KBM-7 (cell line): ENCODE results near the gene TOMM6.

Experiments used
- DNase-seq: peaks from one replicate; pipeline ENCODE4 v3.0.0-alpha.2; 2015
- in situ Hi-C: fragments of 300-500 bp; cut with MboI; formaldehyde crosslinking; loops from 2 replicates; pipeline ENCODE4 v1.14.3; 2020; ENCODE audit warnings: low sequenced_read_pairs, low pct_unique_long_range_greater_than_20kb, mixed read lengths

TOMM6 gene

DNA sequence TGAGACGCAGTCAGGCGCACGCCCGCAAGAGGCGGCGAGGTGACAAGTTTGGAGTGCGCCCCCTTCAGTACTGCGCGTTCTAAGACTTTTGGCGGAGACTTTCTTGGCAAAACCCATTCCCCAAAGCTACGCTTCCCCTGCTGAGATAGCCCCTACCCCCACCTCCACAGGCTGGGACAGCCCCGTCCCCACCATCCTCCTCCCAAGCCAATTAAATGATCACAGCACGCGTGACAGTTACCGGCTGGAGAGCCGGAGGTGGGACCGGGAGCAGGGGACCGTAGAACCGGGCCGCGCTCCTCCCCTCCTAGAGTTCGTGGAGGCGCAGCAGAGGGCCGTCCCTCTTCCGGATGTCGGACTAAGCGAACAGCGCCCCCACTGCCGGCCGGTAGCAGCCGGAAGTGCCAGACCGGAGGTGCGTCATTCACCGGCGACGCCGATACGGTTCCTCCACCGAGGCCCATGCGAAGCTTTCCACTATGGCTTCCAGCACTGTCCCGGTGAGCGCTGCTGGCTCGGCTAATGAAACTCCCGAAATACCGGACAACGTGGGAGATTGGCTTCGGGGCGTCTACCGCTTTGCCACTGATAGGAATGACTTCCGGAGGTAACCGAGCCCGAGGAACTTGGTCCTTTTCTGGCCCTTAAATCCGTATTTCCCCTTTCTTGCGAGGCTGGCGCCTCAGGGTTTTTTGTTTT is at the start of gene TOMM6:
TOMM6 (plus strand) TSS at position 476 of the 699 bp plus-strand sequence; CDS start at position 480, 4 bp downstream.
- in situ Hi-C loops, result loop anchor here (10.0 kb wide), 1 partner anchor 257 kb away; no protein-coding TSS in a partner anchor
- peak; percentile 97 for DNase-seq

GRCh38 chr6:41739041-41739440 is 48.5 kb upstream of the TOMM6 start:
- in situ Hi-C loops, result no loop called here
- DNase-seq, result no peak

DNA sequence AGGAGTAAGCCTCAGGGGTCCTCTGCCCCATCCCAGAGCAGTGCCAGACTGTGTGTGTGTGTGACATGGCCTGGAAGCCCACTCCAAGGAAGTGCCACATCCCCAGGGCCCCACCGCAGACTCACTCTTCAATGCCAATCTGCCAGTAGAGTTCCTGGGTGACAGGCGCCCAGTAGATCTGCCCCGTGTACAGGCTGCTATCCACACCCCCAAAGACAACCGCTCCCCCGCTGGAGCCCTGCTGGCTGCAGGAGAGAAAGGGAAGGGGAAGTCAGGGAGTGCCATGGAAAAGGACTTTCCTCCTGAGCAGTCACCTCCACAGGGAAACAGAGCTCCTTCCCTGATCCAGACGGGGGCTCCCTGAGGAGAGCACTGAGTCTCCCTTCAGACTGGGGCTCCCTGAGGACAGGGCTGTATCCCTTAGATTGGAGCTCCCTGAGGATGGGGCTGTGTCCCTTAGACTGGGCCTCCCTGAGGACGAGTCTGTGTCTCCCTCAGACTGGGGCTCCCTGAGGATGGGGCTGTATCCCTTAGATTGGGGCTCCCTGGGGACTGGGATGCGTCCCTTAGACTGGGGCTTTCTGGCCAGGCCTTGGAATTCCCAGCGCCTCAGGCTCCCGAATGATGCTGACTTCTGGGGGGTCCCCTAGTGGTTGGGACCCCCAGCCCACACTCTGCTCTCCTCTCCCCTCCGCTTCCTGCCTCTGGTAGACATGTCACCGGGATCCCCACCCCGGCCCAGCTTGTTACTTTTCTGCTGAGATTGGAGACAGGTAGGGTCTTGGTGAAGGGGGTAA is 46.9 kb upstream of the TOMM6 start:
- no peak for DNase-seq
- in situ Hi-C loops, result no loop called here

DNA sequence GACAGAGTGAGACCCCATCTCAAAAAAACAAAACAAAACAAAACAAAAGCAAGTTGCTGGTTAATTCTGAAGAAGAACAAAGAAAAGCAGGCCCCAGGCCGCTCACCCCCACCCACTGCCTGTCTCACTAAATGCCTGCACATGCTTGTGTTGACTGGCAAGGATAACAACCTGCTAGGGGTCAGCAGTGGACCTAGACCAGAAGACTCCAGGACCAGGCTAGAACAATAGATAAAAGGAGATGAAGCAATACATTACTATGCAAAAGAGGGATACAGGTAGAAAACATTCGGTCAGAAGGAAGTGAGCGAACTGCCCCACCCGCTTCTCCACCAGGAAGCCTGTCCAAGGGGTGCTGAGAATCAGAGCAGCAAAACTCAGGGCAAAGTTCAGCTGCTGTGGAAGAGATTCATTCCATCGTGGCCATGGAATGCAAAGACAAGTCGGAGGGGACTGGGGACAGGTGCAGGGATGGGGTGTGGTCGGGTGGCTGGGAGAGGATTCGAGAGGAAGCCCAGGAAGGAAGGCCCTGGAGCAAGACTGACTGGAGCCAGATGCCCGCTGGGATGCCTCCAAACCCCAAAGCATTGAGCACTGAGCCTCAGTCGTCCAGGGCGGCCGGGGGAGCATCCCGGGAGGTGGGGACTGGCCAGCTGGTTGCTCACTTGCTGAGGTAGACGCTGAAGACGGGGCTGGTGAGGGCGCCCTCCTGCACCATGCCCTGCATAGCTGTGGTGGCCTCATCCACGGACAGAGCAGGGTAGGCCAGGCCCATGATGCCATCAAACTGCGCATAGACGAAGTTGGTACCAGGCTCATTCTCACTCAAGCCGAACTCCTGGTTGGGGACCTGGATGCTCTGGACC is 45.6 kb upstream of the TOMM6 start:
- DNase-seq, result no peak
- in situ Hi-C loops, result no loop called here

GRCh38 chr6:41743406-41744235 is 43.9 kb upstream of the TOMM6 start:
- in situ Hi-C loops, result no loop called here
- no peak for DNase-seq

GRCh38 chr6:41744236-41744787 is 43.2 kb upstream of the TOMM6 start:
- in situ Hi-C loops, result no loop called here
- no peak for DNase-seq

- in situ Hi-C loops, result no loop called here
- DNase-seq, result no peak
Measured at GRCh38 chr6:41746107-41746506, 41.4 kb upstream of the TOMM6 start.

DNA sequence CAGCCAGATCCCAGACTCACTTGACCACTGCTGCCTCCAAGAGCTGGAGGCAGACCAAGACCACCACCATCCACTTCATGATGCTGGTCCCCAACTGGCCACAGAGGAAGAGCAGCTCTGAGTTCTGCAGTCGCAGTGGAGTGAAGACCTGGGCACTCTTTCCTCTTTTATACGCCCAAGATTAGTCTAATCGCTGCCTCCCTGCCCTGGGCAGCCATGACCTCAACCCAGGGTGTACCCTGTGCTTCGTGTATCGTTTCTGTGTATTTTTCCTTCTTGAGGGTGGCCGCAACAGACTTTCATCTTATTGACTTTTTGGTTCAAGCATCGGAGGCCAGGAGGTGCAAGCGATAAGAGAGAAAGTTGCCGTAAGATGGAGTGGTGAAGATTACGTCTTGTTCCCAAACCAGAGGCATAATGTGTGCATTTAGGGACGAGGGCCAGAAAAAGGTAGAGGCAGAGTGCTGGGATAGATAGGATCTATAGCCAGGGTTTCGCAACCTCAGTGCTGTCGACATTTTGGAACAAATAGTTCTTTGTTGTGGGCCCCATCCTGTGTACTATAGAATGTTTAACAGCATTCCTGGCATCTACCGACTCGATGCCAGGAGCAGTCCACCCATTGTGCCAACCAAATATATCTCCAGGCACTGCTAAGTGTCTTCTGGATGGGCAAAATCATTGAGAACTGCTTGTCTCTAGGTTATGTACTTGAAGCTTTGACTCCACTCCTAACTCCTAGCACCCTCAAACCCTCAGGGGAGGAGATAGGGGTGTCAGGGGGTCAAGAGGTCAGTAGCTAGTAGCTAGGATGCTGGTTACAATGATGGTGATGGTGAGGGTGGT is 40.0 kb upstream of the TOMM6 start, which contains the start of gene PGC:
PGC (minus strand) TSS at position 142 of the 846 bp plus-strand sequence; CDS start at position 79, 63 bp downstream.
- in situ Hi-C loops, result no loop called here
- DNase-seq, result no peak

- in situ Hi-C loops, result no loop called here
- no peak for DNase-seq
Measured at GRCh38 chr6:41748102-41748477, 39.4 kb upstream of the TOMM6 start.

GRCh38 chr6:41748542-41748941 is 39.0 kb upstream of the TOMM6 start:
- DNase-seq, result no peak
- in situ Hi-C loops, result no loop called here

DNA sequence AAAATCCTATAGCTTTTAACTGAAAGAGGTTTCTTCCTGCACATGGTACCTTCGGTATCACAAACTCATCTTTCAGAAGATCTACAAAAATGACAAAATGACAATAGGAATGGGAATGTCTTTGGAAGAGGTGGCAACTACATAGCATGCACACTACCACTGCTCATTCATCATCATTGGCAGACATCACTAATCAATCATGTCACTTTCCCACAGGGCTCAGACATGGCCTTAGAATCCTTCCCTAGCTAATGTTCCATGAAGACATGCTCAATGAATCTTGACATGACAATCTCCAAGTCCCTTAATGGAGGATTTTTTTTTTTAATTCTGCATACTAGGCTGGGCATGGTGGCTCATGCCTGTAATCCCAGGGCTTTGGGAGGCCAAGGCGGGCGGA is 37.1 kb upstream of the TOMM6 start:
- no peak for DNase-seq
- in situ Hi-C loops, result no loop called here

DNA sequence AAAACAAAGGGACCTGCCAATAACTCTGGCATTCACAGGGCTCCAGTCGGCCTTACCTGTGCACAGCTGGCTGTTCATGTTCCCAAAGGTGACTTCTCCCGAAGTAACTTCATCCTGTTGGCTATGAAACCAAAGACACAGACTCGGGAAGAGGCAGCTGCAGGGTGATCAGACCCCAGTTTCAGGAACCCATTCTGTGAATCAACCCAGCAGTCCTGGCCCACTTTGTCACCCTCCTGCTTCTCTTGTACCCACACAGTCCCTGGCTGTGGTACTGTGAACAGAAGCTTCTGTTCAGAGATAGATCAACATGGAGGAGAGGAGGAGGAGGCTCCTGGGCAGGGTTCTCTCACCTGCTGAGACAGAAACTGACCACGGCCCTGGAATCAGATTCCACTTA is 31.6 kb upstream of the TOMM6 start:
- DNase-seq, result no peak
- in situ Hi-C loops, result no loop called here

DNA sequence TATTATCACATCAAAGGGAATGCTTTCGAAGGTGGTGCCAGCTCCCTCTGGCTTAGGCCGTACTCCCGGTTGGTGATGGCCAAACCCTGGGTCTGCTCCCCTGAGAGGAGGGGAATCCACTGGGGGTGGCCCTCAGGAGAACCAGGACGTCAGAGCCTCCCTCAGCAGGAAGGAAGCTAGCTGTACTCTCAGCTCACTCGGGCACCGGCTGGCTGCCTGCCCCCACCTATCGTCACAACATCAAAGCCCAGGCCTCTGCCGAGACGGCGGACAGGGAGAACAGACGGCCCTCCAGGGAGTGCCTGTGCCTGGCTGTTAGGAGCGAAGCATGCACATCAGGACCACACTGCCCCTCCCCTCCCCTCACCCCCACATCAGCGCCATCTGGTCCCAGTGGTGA is 31.1 kb upstream of the TOMM6 start:
- DNase-seq, result no peak
- in situ Hi-C loops, result no loop called here

GRCh38 chr6:41757271-41757670 is 30.2 kb upstream of the TOMM6 start:
- in situ Hi-C loops, result no loop called here
- no peak for DNase-seq

GRCh38 chr6:41757931-41758640 is 29.4 kb upstream of the TOMM6 start:
- in situ Hi-C loops, result no loop called here
- DNase-seq, result no peak

GRCh38 chr6:41758641-41759035 is 28.9 kb upstream of the TOMM6 start:
- DNase-seq, result no peak
- in situ Hi-C loops, result no loop called here
